ENCODE data around the gene KIF26A.

The KIF26A gene

GRCh38 chr14:104113631-104114420 is 24.6 kb upstream of the KIF26A start:
- DNase-seq, result no peak

GRCh38 chr14:104114421-104115130 is 23.8 kb upstream of the KIF26A start:
- DNase-seq, result no peak

GRCh38 chr14:104115131-104115600 is 23.2 kb upstream of the KIF26A start:
- DNase-seq, result no peak

GRCh38 chr14:104115691-104116287 is 22.6 kb upstream of the KIF26A start:
- DNase-seq, result no peak

- no peak for DNase-seq
Observed at GRCh38 chr14:104116288-104116755, 22.1 kb upstream of the KIF26A start.

- no peak for DNase-seq
Observed at GRCh38 chr14:104116756-104117340, 21.5 kb upstream of the KIF26A start.

GRCh38 chr14:104117341-104118005 is 20.9 kb upstream of the KIF26A start:
- no peak for DNase-seq

GRCh38 chr14:104118006-104118844 is 20.2 kb upstream of the KIF26A start:
- no peak for DNase-seq

GRCh38 chr14:104119119-104119487 is 19.3 kb upstream of the KIF26A start:
- no peak for DNase-seq

- no peak for DNase-seq
Observed at GRCh38 chr14:104119488-104120251, 18.7 kb upstream of the KIF26A start.

GRCh38 chr14:104120281-104120741 is 18.1 kb upstream of the KIF26A start:
- DNase-seq, result no peak

- DNase-seq, result no peak
Observed at GRCh38 chr14:104121142-104121541, 17.2 kb upstream of the KIF26A start.

- DNase-seq, result no peak
Observed at GRCh38 chr14:104123879-104124278, 14.5 kb upstream of the KIF26A start.

- DNase-seq, result no peak
Observed at GRCh38 chr14:104125011-104125410, 13.4 kb upstream of the KIF26A start.

GRCh38 chr14:104126753-104127152 is 11.6 kb upstream of the KIF26A start:
- no peak for DNase-seq

- DNase-seq, result no peak
Observed at GRCh38 chr14:104128981-104129380, 9.4 kb upstream of the KIF26A start.

- DNase-seq, result no peak
Observed at GRCh38 chr14:104129556-104129955, 8.8 kb upstream of the KIF26A start.

- DNase-seq, result no peak
Observed at GRCh38 chr14:104130974-104131651, 7.3 kb upstream of the KIF26A start.

- no peak for DNase-seq
Observed at GRCh38 chr14:104131968-104132732, 6.2 kb upstream of the KIF26A start.

- no peak for DNase-seq
Observed at GRCh38 chr14:104132981-104133380, 5.4 kb upstream of the KIF26A start.

All from kidney glomerular epithelial cell (primary cell).